ENCODE results near the gene CNIH1.
"Not testable (repeated sequence)": the region's sequence is repeated elsewhere in the genome, so short reads cannot be mapped to it uniquely, and the experiment has no call there.

GRCh38 chr14:54392986-54393884 is 47.9 kb downstream of the CNIH1 start:
- TF ChIP-seq CTCF (IDR thresholded peaks at IDR 0.05; ENCODE audit: insufficient read depth, low read length, poor library complexity, severe bottlenecking); EZH2phosphoT487 (conservative IDR thresholded peaks at IDR 0.05; ENCODE audit: low read length): not testable (repeated sequence)

Measured in SU-DHL-6 (cell line).